Measurements from ENCODE around the gene WWC2.
"Not testable (repeated sequence)": the region's sequence is repeated elsewhere in the genome, so short reads cannot be mapped to it uniquely, and the experiment has no call there.

Gene WWC2

DNA sequence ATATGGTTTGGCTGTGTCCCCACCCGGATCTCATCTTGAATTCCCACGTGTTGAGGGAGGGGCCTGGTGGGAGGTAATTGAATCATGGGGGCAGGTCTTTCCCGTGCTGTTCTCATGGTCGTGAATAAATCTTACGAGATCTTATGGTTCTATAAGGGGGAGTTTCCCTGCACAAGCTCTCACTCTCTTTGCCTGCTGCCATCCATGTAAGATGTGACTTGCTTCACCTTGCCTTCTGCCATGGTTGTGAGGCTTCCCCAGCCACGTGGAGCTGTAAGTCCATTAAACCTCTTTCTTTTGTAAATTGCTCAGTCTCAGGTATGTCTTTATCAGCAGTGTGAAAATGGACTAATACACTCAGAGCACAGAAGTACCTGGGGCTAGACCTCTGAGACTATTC, 227.3 kb downstream of the WWC2 start:
- not testable (repeated sequence) for DNase-seq (ENCODE audit: low read depth in 3 of 3, low spot score in 1 of 3)

DNA sequence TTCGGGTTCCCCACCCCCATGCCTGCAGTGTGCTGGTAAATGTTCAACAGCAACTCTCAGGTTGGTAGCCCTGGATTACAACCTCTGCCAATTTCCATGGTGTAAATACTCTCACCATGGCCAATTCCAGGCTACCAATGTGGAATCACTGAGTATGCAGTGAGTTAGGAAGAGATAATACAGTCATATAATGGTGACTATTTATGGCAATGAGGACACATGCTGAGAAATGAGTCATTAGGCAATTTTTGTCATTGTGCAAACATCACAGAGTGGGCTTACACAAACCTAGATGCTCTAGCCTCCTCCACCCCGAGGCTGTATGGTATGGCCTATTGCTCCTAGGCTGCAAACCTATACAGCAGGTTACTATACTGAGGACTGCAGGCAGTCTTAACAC, 227.8 kb downstream of the WWC2 start:
- DNase-seq (ENCODE audit: low read depth in 3 of 3, low spot score in 1 of 3), result no peak

DNA sequence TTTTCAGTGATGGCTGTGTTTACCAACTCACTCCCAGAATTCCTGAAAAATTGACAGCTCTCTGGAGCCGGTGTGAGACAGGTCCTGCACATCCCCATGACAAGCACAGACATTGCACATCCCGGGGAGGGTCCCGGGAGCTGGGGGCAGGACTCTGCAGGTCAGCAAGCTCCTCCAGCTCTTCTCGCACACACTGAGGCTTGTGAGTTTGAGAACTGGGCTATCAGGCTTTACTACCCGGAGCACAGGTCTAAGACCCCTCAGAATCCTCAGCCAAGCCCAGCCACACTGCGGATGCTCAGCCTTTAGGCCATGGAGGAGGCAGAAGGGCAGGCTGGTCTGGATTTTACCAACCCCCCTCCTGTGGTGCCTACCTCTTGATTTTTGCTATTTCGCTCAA, 228.8 kb downstream of the WWC2 start:
- no peak for DNase-seq (ENCODE audit: low read depth in 3 of 3, low spot score in 1 of 3)

DNA sequence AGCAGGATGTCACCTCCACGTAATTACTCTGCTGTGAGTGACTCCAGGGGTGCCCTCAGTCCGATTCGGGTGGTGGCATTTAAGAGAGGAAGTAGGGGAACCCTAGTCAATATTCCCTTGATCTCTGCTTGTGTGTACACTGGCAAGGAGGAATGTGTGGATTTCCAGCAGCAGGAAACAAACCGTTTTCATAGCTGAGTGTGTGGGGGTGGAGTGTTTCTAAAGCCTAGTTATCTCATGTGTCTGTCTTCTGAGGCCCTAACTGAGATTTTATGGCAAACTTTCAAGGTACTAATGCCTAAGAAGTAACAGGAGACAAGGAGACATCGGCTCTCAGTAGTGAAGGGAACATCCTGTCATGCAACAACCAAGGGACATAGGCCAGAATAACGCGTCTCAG, 229.8 kb downstream of the WWC2 start:
- no peak for DNase-seq (ENCODE audit: low read depth in 3 of 3, low spot score in 1 of 3)

DNA sequence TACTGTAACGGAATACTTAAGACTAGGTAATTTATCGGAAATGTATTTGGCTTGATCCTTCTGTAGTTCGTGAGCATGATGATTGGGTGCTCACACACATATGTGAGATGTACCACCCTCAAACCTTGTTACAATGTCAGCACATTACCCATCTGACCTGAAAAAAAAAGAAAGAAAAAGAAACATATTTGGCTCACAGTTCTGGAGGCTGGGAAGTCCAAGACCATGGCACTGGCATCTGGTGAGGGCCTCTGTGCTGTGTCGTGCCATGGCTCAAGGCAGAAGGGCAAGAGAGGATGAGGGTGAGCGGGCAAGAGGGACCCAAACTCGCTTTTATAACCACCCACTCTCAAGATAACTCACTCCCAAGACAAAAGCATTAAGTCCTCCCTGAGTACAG, 230.2 kb downstream of the WWC2 start:
- DNase-seq (ENCODE audit: low read depth in 3 of 3, low spot score in 1 of 3), result no peak

DNA sequence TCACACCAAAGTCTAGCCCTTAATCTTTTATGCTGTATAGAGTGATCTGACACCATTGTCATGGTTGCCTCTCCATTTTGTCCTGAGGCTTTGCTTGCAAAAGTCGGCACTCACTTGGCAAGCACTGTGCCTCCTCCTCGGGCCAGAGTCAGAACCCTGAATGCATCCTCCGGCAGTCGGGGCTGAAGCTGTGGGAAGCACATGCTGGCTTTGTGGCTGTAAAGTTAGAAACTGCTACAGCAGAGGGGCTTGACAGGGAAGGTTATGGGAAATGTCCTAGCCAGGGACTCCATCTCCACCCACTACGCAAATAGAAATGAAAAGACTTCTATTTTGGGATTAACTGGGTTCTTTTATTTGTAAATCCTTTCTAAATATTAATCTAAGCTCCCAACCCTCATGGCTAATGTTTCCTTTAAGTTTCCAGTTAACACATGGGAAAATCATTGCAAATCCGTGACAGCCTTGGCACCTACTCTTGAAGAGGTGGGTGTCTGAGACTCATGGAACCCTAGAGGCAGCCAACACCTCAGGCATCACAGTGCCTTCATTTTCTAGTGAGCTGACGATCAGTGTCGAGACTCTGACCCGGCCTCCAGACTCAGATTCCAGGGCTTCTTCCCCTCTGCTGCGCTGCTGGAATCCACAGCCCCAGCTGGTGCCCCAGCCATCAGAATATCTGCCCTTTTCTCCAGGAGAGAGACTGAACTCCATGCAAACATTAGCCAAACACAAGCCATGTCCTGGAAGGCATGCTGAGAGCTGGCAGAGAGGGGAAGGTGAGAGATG, 231.1 kb downstream of the WWC2 start:
- DNase-seq (ENCODE audit: low read depth in 3 of 3, low spot score in 1 of 3), result no peak

DNA sequence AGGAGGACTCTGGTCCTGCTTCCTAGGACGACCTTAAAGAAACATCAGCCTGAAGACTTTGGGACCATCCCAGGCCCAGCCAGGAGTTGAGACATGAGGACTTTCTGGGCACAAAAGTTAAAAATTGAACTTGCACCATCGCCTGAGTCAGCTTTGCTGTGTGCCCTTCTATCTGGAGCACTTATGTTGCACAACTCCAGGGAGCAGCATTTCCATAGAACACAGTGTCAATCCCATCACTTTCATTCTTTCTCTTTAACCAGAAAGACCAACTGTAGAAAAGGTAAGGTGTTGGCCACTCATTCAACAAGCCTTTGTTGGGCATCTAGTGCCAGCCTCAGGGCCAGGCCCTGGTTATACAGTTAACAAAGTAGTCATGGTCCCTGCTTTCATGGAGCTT, 231.8 kb downstream of the WWC2 start:
- no peak for DNase-seq (ENCODE audit: low read depth in 3 of 3, low spot score in 1 of 3)

DNA sequence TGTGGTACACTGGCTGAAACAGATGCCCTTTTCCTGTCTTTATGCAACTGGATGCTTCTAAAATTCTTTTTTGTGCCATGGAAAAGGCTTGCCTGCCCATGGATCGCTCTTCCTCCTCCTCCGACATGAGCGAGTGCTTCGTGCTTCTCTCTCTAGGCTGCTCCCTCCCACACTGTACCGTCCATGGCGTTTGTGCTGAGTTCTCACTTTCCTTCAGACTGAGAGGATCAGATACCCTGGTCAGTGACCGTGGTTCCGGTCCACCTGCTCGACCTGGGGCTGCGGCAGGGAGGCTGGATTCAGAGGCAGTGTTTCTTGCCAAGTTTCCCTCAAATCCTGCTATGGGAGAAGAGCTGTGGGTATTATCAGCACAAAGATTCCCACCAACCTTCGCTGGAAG, 233.4 kb downstream of the WWC2 start:
- no peak for DNase-seq (ENCODE audit: low read depth in 3 of 3, low spot score in 1 of 3)

DNA sequence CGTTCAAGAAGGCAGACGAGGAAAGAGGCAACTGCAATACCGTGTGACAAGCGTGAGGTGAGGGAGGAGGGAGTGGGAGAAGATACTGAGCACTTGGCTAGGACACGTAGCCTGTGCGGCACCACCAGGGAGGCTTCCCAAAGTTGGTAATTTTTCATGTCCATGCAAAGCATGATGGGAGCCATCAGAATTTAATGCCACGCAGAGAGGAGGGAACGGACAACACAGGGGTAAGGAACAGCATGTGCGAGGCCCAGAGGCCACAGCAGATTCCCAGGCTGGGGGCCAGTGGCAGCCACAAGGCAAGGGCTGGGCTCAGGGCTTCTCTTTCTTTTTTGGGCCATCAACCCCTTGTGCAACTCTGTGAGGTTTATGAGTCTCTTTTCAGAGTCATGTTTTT, 234.1 kb downstream of the WWC2 start:
- no peak for DNase-seq (ENCODE audit: low read depth in 3 of 3, low spot score in 1 of 3)

DNA sequence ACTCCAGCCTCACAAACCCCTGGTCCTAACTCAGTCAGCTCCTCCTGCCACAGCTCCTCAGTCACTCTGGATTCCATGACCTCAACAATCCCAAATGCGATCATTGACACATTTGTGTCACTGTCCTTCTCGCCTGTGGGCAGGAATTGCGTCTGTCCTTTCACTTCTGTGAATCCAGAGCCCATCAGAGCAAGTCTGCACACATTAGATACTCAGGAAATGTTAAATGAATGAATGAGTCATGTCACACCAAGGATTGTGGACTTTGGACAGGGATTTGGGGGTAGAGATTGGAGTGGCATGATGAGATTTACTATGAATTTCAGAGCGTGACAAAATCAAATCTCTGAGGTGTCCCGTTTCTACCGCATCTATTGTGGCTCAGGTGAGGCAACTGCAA, 234.9 kb downstream of the WWC2 start:
- DNase-seq (ENCODE audit: low read depth in 3 of 3, low spot score in 1 of 3), result no peak

DNA sequence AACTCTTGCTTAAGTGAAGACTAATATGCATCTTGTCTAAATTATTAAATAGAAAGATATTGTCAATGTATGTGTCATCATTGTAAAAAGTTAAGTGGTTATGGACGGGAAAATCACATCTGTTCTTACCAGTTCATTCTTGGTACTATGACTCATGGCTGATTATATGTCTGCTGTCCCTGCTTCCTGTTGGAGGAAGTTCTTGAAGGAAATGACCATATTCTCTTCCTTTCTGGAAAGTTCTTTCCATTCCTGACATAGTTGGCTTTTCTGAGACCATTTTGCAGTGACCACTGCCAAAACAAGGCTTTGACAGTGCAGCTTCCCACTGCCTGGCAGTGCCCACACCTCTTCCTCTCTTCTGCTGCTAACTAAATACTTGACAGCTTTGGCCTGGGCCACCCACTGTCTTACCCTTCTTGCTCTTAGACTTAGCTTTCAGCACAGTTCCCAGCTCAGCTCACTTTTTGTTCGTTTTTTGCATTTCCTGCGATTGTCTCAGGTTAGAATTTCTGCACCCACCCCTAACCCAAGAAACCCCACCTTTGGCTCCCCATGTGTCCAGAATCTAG, 236.4 kb downstream of the WWC2 start:
- no peak for DNase-seq (ENCODE audit: low read depth in 3 of 3, low spot score in 1 of 3)

DNA sequence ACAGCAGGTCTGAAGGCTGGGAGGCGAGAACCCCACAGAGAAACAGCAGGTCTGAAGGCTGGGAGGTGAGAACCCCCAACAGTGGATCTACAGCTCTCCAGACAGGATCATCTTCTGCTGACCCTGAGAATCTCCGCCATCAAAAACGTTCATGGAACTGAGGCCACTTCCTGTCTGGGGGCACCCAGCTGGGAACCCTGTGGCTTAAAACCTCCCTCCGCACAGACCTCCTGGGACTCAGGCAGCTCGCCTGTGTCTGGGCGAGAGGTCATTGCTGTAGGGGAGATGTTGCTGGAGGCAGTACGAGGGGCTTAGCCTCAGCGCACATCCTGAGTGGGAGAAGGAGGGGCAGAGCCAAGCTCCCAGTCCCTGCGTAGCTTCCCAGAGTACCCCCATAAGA, 238.3 kb downstream of the WWC2 start:
- DNase-seq (ENCODE audit: low read depth in 3 of 3, low spot score in 1 of 3), result no peak

DNA sequence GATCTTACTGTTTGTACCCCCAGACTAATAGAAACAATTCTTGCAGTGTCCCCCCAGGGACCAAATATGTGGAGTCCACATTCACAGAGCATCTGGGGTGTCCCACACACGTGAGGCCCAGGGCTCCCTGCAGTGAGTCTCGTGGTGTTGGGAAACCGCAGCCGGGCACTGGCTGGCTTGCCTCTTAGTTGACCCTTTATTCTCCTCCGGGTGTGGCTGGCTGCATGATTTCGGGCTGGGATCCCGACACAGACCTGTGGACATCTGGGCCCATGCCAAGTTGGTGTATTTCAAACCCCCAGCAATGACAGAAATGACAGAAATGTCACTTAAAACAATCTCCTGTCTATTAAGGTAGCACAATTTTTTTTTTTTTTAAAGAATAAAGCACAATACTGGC, 238.8 kb downstream of the WWC2 start:
- DNase-seq (ENCODE audit: low read depth in 3 of 3, low spot score in 1 of 3), result no peak

DNA sequence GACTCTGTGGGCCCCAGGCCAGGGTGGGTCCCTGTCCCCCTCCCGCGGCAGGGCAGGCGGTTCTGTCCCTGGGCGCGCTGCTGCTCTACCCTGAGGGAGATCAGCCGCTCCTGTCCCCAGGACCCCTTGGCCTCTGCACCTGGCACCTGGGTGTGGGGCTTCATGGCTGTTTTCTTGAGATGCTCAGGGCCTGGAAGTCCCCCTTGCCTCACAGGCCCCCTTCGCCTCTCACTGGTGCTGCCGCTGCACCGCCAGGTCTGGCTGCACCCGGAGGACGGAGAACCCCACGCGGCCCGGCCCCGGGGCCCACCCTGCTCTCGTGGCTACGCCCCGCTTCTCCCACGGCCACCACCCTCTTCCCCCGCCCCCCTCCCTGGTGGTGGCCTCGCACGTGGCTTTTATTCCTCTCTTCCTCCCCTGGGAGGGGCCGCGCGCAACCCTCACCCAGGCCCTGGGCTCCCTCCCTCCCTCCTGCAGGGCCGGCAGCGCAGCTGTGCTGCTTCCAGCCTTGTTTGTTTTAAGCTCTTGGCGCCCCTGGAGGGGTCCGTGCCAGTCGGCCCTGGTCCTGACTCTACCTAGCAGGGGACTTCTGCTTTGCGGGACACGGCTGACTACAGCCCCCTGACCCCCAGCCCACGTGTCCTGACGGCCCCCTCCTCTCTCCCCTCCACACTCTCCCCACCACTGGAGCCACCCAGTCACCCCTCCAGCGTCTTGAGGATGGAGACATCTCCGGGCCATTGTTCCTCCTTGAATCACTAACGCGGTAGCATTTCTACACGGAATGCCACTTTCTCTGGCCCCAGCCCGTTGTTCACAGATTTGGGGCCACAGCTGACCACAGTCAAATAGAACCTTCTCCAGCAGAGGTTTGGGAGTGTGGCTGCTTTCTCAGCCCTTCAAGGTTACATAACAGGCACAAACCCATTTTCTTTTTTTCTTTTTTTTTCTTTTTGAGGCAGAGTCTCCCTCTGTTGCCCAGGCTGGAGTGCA, 243.8 kb downstream of the WWC2 start:
- no peak for DNase-seq (ENCODE audit: low read depth in 3 of 3, low spot score in 1 of 3)

DNA sequence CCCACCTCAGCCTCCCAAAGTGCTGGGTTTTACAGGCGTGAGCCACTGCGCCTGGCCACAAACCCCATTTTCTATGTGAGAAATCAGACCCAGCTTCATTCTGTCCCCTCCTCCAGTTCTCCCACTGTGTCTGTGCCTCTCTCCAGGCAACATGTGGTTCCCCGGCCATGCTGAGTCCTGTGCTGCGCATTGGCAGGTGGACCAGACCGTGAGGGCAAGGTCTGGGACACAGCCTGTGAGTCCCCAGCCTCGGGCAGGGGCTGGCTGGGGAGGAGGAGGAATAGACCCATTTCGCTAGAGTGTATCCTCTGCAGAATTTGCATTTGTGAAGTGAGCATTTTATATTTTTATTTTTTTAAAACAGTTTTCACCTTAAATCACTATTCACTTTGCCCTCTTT, 244.7 kb downstream of the WWC2 start:
- DNase-seq (ENCODE audit: low read depth in 3 of 3, low spot score in 1 of 3), result no peak

DNA sequence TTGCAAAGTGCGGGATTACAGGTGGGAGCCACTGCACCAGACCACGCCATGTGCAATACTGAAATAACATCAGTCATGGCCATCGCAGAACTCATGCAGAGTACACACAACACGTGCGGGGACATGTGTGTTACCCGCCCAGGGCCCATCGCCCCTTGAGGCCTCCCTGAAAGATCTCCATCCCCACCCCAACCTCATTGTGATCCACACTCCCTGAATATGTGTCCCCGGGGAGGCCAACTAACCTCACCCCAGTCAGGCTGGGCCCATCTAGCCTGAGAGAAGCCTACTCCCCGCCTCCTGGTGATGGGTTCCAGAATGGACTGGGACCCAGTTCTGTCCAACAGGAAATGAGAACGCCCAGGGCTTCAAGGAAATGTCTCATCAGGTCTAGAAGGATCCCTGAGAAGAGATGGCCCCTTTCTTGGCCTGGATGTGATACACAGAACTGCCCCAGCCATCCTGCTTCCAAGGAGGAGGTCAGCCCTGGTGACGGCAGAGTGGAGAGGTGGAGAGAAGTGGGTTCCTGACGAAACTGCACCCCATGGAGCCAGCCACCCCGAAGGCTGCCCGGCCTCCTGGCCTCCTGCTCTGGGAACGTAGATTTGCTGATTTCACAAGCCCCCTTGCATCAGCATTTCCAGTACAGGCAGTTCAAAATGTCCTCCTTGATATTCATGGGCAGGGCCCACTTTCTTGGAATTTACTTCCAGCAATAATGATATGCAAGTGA, 245.6 kb downstream of the WWC2 start:
- DNase-seq (ENCODE audit: low read depth in 3 of 3, low spot score in 1 of 3), result no peak

DNA sequence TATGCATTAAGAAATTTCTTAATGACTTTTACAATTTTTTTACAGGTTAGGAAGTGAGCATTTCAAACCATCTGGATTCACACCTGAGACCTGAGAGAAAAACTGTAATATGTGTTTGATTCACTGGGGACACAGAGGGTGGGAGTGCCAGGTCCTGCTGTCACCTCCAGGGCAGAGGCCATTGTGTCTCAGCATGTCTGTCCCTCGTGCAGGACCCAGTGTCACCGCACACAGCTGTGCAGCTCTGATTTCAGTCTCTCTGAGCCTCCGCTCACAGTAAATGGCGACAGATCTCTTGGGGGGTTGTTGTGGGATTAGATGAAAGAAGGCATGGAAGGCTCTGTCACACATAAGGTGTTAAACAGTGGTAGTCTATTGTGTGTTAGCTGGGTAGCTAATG, 246.2 kb downstream of the WWC2 start:
- DNase-seq (ENCODE audit: low read depth in 3 of 3, low spot score in 1 of 3), result no peak

DNA sequence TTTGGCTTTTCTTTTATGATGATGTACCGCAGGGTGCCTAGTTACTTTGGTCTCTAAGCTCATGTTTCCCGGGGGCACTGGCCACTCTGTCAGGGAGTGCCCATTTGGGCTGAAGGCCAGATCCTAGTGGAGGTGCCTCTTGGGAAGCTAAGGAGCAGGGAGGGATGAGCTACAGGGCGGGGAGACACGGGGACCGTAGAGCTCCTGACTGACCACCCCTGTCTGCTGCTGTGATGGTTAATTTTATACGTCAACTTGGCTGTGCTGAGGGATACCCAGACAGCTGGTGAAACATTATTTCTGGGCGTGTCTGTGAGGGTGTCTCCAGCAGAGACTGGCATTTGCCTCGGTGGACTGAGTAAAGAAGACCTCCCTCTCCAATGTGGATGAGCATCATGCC, 248.1 kb downstream of the WWC2 start:
- no peak for DNase-seq (ENCODE audit: low read depth in 3 of 3, low spot score in 1 of 3)

DNA sequence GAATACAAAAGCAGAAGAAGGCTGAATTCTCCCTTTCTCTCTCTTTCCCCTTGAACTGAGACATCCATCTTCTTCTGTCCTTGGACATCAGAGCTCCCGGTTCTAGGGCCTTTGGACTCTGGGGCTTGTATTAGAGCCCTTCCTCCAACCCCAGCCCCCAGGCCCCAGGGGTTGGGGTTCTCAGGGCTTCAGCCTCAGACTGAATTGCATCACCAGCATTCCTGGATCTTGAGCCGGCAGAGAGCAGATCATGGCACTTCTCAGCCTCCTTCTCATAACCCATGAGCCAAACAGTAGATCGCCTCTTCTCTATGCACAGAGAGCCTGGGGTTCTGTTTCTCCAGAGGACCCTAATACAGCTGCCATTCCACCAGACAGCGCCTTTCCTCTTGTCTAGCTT, 248.5 kb downstream of the WWC2 start:
- no peak for DNase-seq (ENCODE audit: low read depth in 3 of 3, low spot score in 1 of 3)

DNA sequence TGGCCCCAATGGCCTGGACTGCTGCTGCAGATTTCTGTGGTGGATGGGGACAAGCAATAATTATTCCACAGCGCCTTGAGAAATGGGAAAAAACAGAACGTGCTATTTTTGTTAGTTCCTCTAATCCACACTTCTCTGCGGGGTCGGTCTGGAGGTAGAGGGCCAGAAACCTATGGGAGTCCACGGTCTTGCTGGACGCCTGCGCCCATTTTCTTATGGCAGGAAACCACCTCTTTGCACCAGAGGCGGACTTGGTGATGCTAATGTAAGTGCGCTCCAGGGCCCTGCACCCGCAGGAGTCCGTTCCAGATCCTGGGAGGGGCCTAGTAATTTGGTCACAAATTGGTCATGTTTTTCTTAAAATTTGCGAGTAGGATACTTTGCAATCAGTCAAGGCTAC, 249.1 kb downstream of the WWC2 start:
- DNase-seq (ENCODE audit: low read depth in 3 of 3, low spot score in 1 of 3), result no peak

Measured in stimulated activated CD4-positive, alpha-beta T cell treated with anti-CD3 and anti-CD28 coated beads, TNF-alpha, amount 100 ng/mL, for 1 hour (primary cell).